Right lobe of liver (tissue), 6 donors: ENCODE measurements around the gene RBMS2. TPM values are rescaled to one million over a fixed set of nuclear protein-coding genes. Genes with fewer than 3 reads are reported as not detected.

Experiments
- ATAC-seq, 4 donors: fragments of 200-7000 bp; cut with Tn5 transposase; one replicate each; pipeline ENCODE4 v1.9.1; 2020; ENCODE audit warnings: mild to moderate bottlenecking in 4 of 4, moderate library complexity in 4 of 4
- DNase-seq, 3 donors: peaks; one replicate each; pipeline ENCODE4 v3.0.0-alpha.2; 2020
- H3K27ac ChIP-seq, 3 donors: fragments of 200-600 bp; one replicate each; pipeline ENCODE4 v1.8.0; 2022
- H3K27me3 ChIP-seq, 2 donors: fragments of 200-600 bp; one replicate each; pipeline ENCODE4 v1.8.0; 2022
- H3K36me3 ChIP-seq, 4 donors: fragments of 200-600 bp; sonication (generic) in 1 of 4; one replicate each; pipeline versions ENCODE4 v1.5.1 to v1.8.0; 2017 to 2022; ENCODE audit warnings: control low read depth in 1 of 4
- H3K4me1 ChIP-seq, 4 donors: fragments of 200-600 bp; sonication (generic) in 1 of 4; one replicate each; pipeline versions ENCODE4 v1.5.1 to v1.8.0; 2017 to 2022; ENCODE audit warnings: control low read depth in 1 of 4
- H3K4me3 ChIP-seq, 3 donors: fragments of 200-600 bp; one replicate each; pipeline ENCODE4 v1.8.0; 2022
- H3K9me3 ChIP-seq, 4 donors: fragments of 200-600 bp; sonication (generic) in 1 of 4; one replicate each; pipeline versions ENCODE4 v1.5.1 to v1.8.0; 2017 to 2022; ENCODE audit warnings: control low read depth in 1 of 4
- POLR2A ChIP-seq: fragments of 450-650 bp; IDR thresholded peaks from one replicate; pipeline ENCODE4 v1.6.1; 2017; ENCODE audit warnings: antibody characterized with exemption, mild to moderate bottlenecking
- WGBS: methylation state at CpG from one replicate; pipeline ENCODE4 v1.1.6; 2018; ENCODE audit warnings: low coverage, low lambda C conversion rate; ENCODE audit not compliant: insufficient coverage; ENCODE audit errors: missing lambda C conversion rate; 5-methylcytosine and 5-hydroxymethylcytosine counted together
- intact Hi-C, 2 donors: fragments of 100-400 bp; cut with DNase I; formaldehyde crosslinking; loops; one replicate each; pipeline versions ENCODE4 v1.11.2 to v1.14.1; 2022
- total RNA-seq, 6 experiments: library from RNA; depleted of rRNA in 2 of 6; stranded (reverse); fragments of >200 nt in 2 of 6; fragmentation: NEBNext Ultra II Directional in 3 of 6; extraction: Animal tissue kit (Norgen Biotek cat#: 25700) in 3 of 6; gene quantifications; one replicate each; pipeline versions ENCODE4 v1.1.0 to v1.2.4, GENCODE V29; 2016 to 2023
- TF ChIP-seq, protein P1 (sequence below), 4 donors: fragments of 200-600 bp in 3 of 4; fragments of 450-650 bp in 1 of 4; IDR thresholded peaks; one replicate each; pipeline versions ENCODE4 v1.5.1 to v1.8.0; 2016 to 2022; ENCODE audit warnings: antibody characterized with exemption in 4 of 4, mild to moderate bottlenecking in 2 of 4
- donor health status: DM: no; HTN: yes; CAD: no.
- donor health status: DM: no; HTN: no; CAD: no.
- donor health status: DM: no; HTN: no; CAD: no.
- donor health status: DM: no; HTN: yes; CAD: no.
- donor health status: DM: no; HTN: yes; CAD: no.

Gene RBMS2
- total RNA-seq, 6 experiments from 2014 or later: 3.4 to 6.4 (median 4.3) TPM

DNA sequence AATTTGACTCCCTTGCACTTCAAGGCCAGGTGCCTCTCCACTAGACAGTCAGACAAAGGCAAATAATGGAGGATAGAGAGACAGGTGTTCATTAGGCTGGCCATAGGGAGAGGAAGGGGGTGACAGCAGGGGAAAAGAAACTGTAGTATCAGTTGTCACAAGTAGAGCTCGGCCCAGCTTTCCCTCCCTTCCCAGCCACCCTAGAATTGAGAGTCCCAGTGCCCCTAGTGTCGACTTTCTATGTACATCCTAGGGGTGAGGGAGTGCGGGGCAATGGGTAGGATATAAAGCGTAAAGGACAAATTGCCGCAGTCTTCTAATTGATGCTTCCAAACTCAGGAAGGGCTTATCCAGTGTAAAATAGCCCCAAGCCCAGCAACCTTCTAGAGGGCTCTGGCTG is 69.5 kb downstream of the RBMS2 start:
- WGBS: 72% methylated on average over 3 of the region's 5 CpGs
- H3K9me3 ChIP-seq: no peaks in the 10 kb centered on the region
- no peaks in the 10 kb centered on the region for H3K27me3 ChIP-seq
- no peak overlapping the region for H3K4me3 ChIP-seq
- DNase-seq: no peak
- TF ChIP-seq POLR2A: no peak
- TF ChIP-seq, protein P1, sequence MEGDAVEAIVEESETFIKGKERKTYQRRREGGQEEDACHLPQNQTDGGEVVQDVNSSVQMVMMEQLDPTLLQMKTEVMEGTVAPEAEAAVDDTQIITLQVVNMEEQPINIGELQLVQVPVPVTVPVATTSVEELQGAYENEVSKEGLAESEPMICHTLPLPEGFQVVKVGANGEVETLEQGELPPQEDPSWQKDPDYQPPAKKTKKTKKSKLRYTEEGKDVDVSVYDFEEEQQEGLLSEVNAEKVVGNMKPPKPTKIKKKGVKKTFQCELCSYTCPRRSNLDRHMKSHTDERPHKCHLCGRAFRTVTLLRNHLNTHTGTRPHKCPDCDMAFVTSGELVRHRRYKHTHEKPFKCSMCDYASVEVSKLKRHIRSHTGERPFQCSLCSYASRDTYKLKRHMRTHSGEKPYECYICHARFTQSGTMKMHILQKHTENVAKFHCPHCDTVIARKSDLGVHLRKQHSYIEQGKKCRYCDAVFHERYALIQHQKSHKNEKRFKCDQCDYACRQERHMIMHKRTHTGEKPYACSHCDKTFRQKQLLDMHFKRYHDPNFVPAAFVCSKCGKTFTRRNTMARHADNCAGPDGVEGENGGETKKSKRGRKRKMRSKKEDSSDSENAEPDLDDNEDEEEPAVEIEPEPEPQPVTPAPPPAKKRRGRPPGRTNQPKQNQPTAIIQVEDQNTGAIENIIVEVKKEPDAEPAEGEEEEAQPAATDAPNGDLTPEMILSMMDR (IDR thresholded peaks at IDR 0.05): no peak
- ATAC-seq: no peak
- H3K4me1 ChIP-seq: no peaks in the 10 kb centered on the region
- no peak overlapping the region for H3K27ac ChIP-seq
- intact Hi-C loops: no loop called here
- H3K36me3 ChIP-seq: peaks cover 0 to 5% (median 0%) of the 10 kb centered on the region in 4 donors

DNA sequence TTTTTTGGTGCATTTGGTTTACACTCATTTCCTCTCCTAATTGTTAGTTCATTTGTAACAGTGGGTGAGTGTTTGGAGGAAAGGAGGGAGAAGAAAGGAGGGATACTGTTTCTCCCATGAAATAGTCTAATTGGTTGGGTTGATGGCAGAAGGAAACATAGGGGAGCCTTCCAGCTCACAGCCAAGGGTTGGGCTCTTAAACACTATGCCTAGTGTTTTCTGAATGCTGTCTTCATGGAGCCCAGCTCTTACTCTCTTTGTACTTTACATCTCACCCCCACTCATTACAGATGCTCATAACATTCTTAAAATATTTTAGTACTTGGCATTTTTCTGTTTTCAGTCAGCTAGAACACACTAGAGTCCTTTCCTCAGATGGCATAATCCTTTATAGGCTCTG is 70.3 kb downstream of the RBMS2 start:
- Histone ChIP-seq H3K27me3 (no peaks in the 10 kb centered on the region), H3K36me3 (peaks cover 0 to 8% (median 0%) of the 10 kb centered on the region in 4 donors), H3K4me1 (no peaks in the 10 kb centered on the region), H3K4me3 (no peak overlapping the region), H3K27ac (no peak overlapping the region), H3K9me3 (no peaks in the 10 kb centered on the region)
- intact Hi-C loops: no loop called here
- TF ChIP-seq POLR2A: no peak
- TF ChIP-seq, protein P1 (IDR thresholded peaks at IDR 0.05): no peak
- ATAC-seq: no peak
- no peak for DNase-seq

GRCh38 chr12:56593909-56594621 is 72.4 kb downstream of the RBMS2 start:
- Histone ChIP-seq H3K4me3 (no peak overlapping the region), H3K4me1 (no peaks in the 10 kb centered on the region), H3K27me3 (no peaks in the 10 kb centered on the region), H3K27ac (no peak overlapping the region), H3K36me3 (peaks cover 0 to 26% (median 14%) of the 10 kb centered on the region in 4 donors), H3K9me3 (no peaks in the 10 kb centered on the region)
- no peak for TF ChIP-seq POLR2A
- TF ChIP-seq, protein P1 (IDR thresholded peaks at IDR 0.05): peak; percentile 57 to 70 (median 68)
- ATAC-seq: peak; percentile 65 to 76 (median 72)
- peak in 1 of 3 donors; percentile 32 for DNase-seq
- intact Hi-C loops: no loop called here
- 45% methylated on average over 8 of the region's 8 CpGs for WGBS

- no peak overlapping the region for H3K27ac ChIP-seq
- intact Hi-C loops: no loop called here
Measured at GRCh38 chr12:56596815-56597214, 75.2 kb downstream of the RBMS2 start.

More at GRCh38 chr12:56596815-56597214, 75.2 kb downstream of the RBMS2 start:
- H3K27me3 ChIP-seq: no peaks in the 10 kb centered on the region
- no peak for TF ChIP-seq POLR2A
- TF ChIP-seq, protein P1 (IDR thresholded peaks at IDR 0.05): no peak
- H3K4me1 ChIP-seq: no peaks in the 10 kb centered on the region
- no peak overlapping the region for H3K4me3 ChIP-seq
- no peak for ATAC-seq
- no peaks in the 10 kb centered on the region for H3K9me3 ChIP-seq
- H3K36me3 ChIP-seq: peaks cover 23 to 54% (median 41%) of the 10 kb centered on the region in 4 donors
- 67% methylated on average over 2 of the region's 3 CpGs for WGBS
- no peak for DNase-seq
